Epithelial cell of esophagus (primary cell): ENCODE data around the gene KRT35.

Source experiments
- DNase-seq: peaks from one replicate; pipeline ENCODE4 v3.0.0; 2010; ENCODE audit warnings: low read depth
- H3K4me3 ChIP-seq: 2 replicates; pipeline ENCODE4 v1.5.1; 2011; ENCODE audit warnings: mild to moderate bottlenecking, low read length, control low read depth
- TF ChIP-seq, protein P1 (sequence below): IDR thresholded peaks from 2 replicates; pipeline ENCODE4 v1.5.1; 2011; ENCODE audit warnings: low read depth, mild to moderate bottlenecking, low read length, control low read depth, inconsistent platforms; ENCODE audit not compliant: insufficient read depth; ENCODE audit errors: missing control alignments

The KRT35 gene

DNA sequence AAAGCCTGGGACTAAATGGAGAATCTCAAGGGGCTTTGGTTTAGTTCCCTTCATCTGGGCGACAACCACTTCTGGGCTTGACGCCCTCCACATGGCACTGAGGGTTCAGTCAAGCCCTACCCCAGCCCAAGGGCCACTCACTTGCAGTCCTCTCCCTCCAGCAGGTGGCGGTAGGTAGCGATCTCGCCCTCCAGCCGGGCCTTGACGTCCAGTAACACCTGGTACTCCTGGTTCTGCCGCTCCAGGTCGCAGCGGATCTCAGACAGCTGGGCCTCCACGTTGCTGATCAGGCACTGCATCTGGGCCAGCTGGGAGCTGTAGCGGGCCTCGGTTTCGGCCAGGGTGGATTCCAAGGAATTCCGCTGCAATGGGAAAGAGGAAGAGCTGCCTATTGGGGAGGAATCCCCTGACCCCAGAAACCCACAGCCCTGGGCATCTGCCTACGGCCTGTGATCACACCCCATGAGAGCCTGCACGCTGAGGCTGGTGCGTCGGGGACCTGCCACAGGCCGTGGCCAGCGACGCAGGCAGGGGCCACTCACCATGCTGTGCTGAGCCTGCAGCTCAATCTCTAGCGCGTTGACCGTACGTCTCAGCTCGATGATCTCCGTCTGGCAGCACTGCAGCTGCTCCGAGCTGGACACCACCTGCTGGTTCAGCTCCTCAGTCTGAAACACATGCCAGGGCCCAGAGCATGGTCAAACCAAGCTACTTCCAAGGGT, 6.0 kb upstream of the KRT35 start:
- DNase-seq = no peak
- no peak overlapping the region for H3K4me3 ChIP-seq
- TF ChIP-seq, protein P1, sequence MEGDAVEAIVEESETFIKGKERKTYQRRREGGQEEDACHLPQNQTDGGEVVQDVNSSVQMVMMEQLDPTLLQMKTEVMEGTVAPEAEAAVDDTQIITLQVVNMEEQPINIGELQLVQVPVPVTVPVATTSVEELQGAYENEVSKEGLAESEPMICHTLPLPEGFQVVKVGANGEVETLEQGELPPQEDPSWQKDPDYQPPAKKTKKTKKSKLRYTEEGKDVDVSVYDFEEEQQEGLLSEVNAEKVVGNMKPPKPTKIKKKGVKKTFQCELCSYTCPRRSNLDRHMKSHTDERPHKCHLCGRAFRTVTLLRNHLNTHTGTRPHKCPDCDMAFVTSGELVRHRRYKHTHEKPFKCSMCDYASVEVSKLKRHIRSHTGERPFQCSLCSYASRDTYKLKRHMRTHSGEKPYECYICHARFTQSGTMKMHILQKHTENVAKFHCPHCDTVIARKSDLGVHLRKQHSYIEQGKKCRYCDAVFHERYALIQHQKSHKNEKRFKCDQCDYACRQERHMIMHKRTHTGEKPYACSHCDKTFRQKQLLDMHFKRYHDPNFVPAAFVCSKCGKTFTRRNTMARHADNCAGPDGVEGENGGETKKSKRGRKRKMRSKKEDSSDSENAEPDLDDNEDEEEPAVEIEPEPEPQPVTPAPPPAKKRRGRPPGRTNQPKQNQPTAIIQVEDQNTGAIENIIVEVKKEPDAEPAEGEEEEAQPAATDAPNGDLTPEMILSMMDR = no peak

DNA sequence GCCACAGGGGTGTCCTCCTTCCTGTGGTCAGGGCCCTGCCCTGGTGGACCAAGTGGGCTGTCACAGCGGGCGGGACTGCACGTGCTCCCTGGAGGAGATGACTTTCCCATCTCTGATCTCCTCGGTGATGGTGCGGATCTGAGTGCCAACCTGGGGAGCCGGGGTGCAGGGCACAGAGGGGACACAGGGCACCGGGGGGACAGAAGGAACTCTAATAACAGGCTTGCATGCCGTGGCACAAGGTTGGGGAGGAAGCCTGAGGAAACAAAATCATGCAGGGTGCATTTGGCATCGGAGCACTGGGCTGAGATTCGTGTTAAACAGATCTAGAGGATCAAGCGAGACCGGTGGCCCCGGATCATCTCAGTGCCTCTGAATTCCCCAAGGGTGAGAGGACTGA, 5.4 kb upstream of the KRT35 start:
- TF ChIP-seq, protein P1 = no peak
- H3K4me3 ChIP-seq = no peak overlapping the region
- DNase-seq = no peak

DNA sequence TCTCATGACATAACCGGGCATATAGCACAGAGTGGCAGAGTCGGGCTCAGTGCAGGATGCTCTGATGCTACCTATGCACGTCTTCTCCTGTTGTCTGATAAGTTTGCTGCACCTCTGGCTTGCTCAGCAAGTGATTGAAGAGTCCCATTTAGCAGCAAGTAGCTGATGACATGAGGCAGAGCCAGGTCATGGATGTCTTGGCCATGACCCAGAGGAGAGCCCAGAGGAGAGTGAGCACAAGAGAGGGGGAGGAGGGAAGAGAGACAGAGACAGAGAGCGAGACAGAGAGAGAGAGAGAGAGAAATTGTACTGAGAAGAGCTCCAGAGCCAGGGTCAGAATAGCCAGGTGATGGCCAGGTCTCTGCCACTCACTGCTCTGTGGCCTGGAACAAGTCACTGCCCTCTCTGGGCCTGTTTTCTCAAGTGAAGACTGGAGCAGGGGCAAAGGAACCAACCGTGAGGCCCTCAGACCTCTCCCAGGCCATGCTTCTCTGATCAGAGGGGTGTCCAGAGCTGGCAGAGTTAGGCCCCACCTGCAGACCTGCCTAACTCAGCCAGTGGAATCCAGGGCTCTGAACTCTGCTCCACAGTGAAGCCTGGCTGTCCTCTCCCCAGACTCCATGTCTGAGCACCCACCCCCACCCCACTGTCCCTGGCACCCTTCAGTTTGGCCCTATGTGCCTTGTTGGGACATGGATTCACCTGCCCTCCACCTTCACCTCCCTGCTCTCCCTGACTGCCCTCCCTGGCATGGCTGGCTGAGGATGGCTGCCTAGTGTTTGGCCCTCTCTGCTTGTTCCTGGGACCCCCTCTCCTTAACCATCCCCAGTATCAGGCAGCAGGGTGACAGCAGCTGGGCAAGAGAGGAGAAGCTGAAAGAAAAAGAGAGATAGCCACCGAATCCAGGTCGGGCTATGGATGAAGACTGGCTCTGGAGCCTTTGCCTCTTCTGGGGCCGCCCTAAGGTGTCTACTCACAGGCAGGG, 4.3 kb upstream of the KRT35 start:
- H3K4me3 ChIP-seq = no peak overlapping the region
- TF ChIP-seq, protein P1 = no peak
- no peak for DNase-seq

DNA sequence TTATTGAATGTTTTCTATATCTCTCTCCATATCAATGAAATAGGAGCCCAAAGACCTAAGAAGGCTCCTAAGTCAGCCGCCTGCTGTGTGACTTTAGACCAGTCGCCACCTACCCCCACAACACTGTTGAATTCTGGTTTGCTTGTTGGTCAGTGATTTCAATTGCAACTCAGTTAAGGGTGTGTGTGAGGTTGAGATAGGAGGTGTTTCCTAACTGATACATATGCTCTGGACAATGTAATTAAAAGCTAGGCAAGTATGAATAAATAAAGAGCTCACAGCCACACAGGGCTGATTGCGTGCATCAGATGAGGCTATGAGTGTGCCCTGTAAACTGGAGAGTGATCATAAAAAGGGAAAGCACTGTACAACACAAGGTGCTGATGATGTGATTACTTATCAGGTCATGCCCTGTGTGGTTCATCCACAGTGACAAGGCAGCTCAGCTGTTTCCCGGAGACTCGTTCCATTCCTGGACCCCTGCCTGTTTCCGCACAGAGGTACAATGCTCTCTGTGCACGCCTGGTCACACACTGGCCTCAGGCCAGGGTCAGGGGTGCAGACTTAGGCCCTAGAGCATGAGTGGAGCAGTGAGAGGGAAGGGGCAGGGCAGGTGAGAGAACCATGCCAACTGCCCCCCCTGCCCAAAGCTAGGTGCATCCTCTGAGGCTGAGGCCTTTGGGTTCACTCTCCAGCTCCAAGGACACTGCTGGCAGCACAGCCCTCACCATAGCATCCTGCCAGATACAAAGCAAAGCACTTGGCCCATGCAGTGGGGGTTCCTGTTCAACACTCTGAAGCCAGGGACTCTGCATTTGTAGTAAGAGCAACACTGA, 3.3 kb upstream of the KRT35 start:
- DNase-seq = no peak
- TF ChIP-seq, protein P1 = no peak
- H3K4me3 ChIP-seq = no peak overlapping the region

DNA sequence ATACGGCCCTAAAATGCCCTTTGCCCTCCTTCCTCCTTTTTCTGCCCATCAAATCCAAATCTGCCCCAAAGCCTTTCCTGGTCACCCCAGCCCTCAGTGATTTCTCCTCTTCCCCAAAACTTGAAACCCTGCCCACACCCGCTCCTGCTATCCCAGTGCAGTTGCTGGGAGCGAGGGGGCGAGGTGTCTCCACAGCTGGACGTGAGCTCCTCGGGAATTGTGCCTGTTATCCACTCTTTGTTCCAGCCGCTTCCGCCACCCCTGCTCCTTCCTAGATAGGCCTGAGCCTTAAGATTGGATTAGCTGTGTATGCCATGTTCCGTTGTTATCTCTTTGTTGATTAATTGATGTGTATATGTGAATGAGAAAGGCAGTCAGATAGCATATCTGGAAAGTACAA, 2.6 kb upstream of the KRT35 start:
- no peak for DNase-seq
- TF ChIP-seq, protein P1 = no peak
- no peak overlapping the region for H3K4me3 ChIP-seq

DNA sequence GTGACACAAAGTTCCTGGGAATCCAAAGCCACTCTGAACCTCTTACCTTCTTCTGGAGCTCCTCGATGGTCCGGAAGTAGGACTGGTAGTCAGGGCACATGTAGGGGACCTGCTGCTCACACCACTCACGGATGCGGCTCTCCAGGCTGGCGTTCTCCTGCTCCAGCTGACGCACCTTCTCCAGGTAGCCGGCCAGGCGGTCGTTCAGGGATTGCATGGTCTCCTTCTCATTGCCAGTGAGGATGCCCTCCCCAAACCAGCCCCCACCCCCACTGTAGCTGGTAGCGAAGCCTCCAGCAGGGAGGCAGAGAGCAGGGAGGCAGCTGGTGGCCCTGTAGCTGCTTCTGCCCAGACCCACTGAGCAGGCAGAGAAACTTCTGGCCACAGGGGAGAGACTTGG, 370 bp downstream of the KRT35 start:
- TF ChIP-seq, protein P1 = no peak
- DNase-seq = no peak
- H3K4me3 ChIP-seq = no peak overlapping the region
